Activated effector memory CD4-positive, alpha-beta T cell treated with Interleukin-2 at 50 U/mL for 16 hours (primary cell): ENCODE measurements around the gene RPSA.

Source experiments
- DNase-seq: peaks from one replicate; pipeline ENCODE4 v3.0.0-alpha.2; 2020

RPSA gene

GRCh38 chr3:39460677-39461076 lies 54.2 kb downstream of the RPSA start:
- DNase-seq = no peak
